Stomach (tissue), 19 donors: ENCODE results near the gene ZNF576. TPM values are rescaled to one million over a fixed set of nuclear protein-coding genes. Genes with fewer than 3 reads are reported as not detected.
"Not testable (repeated sequence)": the region's sequence is repeated elsewhere in the genome, so short reads cannot be mapped to it uniquely, and the experiment has no call there.

Experiments used
- DNase-seq, 2 donors: peaks; one replicate each; pipeline versions ENCODE4 v3.0.0 to v3.0.0-alpha.2; 2013 to 2019
- H3K27ac ChIP-seq, 5 donors: fragments of 200-600 bp in 4 of 5; sonication (generic) in 4 of 5; one replicate each; pipeline ENCODE4 v1.5.1; 2013 to 2019; ENCODE audit warnings: mild to moderate bottlenecking in 1 of 5, moderate library complexity in 1 of 5
- H3K27me3 ChIP-seq, 3 donors: fragments of 200-600 bp; sonication (generic); one replicate each; pipeline ENCODE4 v1.5.1; 2017 to 2019; ENCODE audit warnings: mixed run types in 1 of 3
- H3K36me3 ChIP-seq, 4 donors: fragments of 200-600 bp; sonication (generic); 1 replicate in 3 of 4; 2 replicates in 1 of 4; pipeline ENCODE4 v1.5.1; 2016 to 2019
- H3K4me1 ChIP-seq, 4 donors: fragments of 200-600 bp; sonication (generic); one replicate each; pipeline ENCODE4 v1.5.1; 2016 to 2019
- H3K4me3 ChIP-seq, 4 donors: fragments of 200-600 bp; sonication (generic) in 3 of 4; one replicate each; pipeline ENCODE4 v1.5.1; 2016 to 2019; ENCODE audit warnings: mild to moderate bottlenecking in 1 of 4
- H3K9me3 ChIP-seq, 4 donors: fragments of 200-600 bp; sonication (generic); one replicate each; pipeline ENCODE4 v1.5.1; 2016 to 2019
- CTCF ChIP-seq, 7 experiments: fragments of 450-650 bp in 4 of 7; fragments of 200-600 bp in 3 of 7; sonication (generic) in 3 of 7; IDR thresholded peaks; one replicate each; pipeline ENCODE4 v1.5.1; 2016 to 2019; ENCODE audit warnings: antibody characterized with exemption in 7 of 7, control low read depth in 2 of 7, mild to moderate bottlenecking in 1 of 7
- EP300 ChIP-seq: sonication (generic); formaldehyde crosslinking; IDR thresholded peaks from one replicate; pipeline ENCODE4 v1.6.1; 2017; ENCODE audit warnings: antibody characterized with exemption
- POLR2A ChIP-seq, 4 donors: fragments of 450-650 bp; IDR thresholded peaks; one replicate each; pipeline ENCODE4 v1.6.1; 2016; ENCODE audit warnings: antibody characterized with exemption in 4 of 4, control low read depth in 2 of 4, mild to moderate bottlenecking in 1 of 4, moderate library complexity in 1 of 4
- POLR2AphosphoS5 ChIP-seq, 3 donors: sonication (generic); formaldehyde crosslinking; IDR thresholded peaks; one replicate each; pipeline ENCODE4 v1.6.1; 2016; ENCODE audit warnings: antibody characterized with exemption in 3 of 3
- WGBS, 5 donors: extraction: QIAGEN DNeasy Blood & Tissue Kit in 3 of 5; methylation state at CpG; one replicate each; pipeline versions ENCODE4 v1.1.5 to v1.1.7; 2013 to 2018; 5-methylcytosine and 5-hydroxymethylcytosine counted together
- intact Hi-C: fragments of 100-400 bp; cut with DNase I; formaldehyde crosslinking; loops from one replicate; pipeline ENCODE4 v1.15.1; 2023; ENCODE audit warnings: low total_unique reads
- long read RNA-seq, 10 donors: transcript quantifications; one replicate each; lab custom pipeline, GENCODE V29; 2026
- polyA plus RNA-seq, 3 donors: library from polyadenylated mRNA; stranded (reverse); fragments of 200-250 nt; gene quantifications; one replicate each; pipeline ENCODE4 v1.2.3, GENCODE V29; 2013
- total RNA-seq, 5 donors: library from RNA; depleted of rRNA; stranded (reverse); fragments of >200 nt; gene quantifications; one replicate each; pipeline versions ENCODE4 v1.1.0 to v1.2.3, GENCODE V29; 2014 to 2016
- donor health status: healthy with polysubstance abuse.
- donor health status: Bipolar disorder and iron deficiency.
- donor health status: healthy.

Gene ZNF576
- total RNA-seq (10 to 100 TPM in 3 of 5 donors, 1 to 10 TPM in 1, not detected in 1; 4.2 to 21.6 (median 15.9) TPM), polyA plus RNA-seq (10 to 100 TPM; 13.7 to 18.2 (median 14.9) TPM)
- long read RNA-seq, donor 1, partial matches to known transcripts = 0 of 1 reads
- long read RNA-seq, donor 1, other reads (novel, unspliced or antisense) = 0 of 1 reads
- long read RNA-seq, donor 2, partial matches to known transcripts = 5 of 6 reads
- long read RNA-seq, donor 2, other reads (novel, unspliced or antisense) = 0 of 6 reads
- long read RNA-seq, donor 3, partial matches to known transcripts = 0 of 3 reads
- long read RNA-seq, donor 3, other reads (novel, unspliced or antisense) = 0 of 3 reads
- long read RNA-seq, donor 4 = 0 reads
- long read RNA-seq, donor 5, transcript ZNF576-201 (3 exons, 2,566 nt) = major isoform, 5 of 9 reads
- long read RNA-seq, donor 5, partial matches to known transcripts = 0 of 9 reads
- long read RNA-seq, donor 5, other reads (novel, unspliced or antisense) = 0 of 9 reads
- long read RNA-seq, donor 6, transcript ZNF576-201 (3 exons, 2,566 nt) = major isoform, 5 of 6 reads
- long read RNA-seq, donor 6, partial matches to known transcripts = 0 of 6 reads
- long read RNA-seq, donor 6, other reads (novel, unspliced or antisense) = 0 of 6 reads
- long read RNA-seq, donor 7, partial matches to known transcripts = 0 of 5 reads
- long read RNA-seq, donor 7, other reads (novel, unspliced or antisense) = 0 of 5 reads
- long read RNA-seq, donor 8, transcript ZNF576-201 (3 exons, 2,566 nt) = major isoform, 7 of 7 reads
- long read RNA-seq, donor 8, partial matches to known transcripts = 0 of 7 reads
- long read RNA-seq, donor 8, other reads (novel, unspliced or antisense) = 0 of 7 reads
- long read RNA-seq, donor 9, partial matches to known transcripts = 0 of 5 reads
- long read RNA-seq, donor 9, other reads (novel, unspliced or antisense) = 0 of 5 reads
- long read RNA-seq, donor 10, partial matches to known transcripts = 0 of 2 reads
- long read RNA-seq, donor 10, other reads (novel, unspliced or antisense) = 0 of 2 reads

- peak; percentile 100 for DNase-seq
- intact Hi-C loops = no loop called here
- H3K27me3 ChIP-seq = no peaks in the 10 kb centered on the region
- TF ChIP-seq CTCF (IDR thresholded peaks at IDR 0.05) (no peak), POLR2AphosphoS5 (IDR thresholded peaks at IDR 0.05) (peak; percentile 80 to 95 (median 93)), POLR2A (IDR thresholded peaks at IDR 0.05) (peak in 2 of 4 donors; percentile 90 to 94), EP300 (no peak)
- H3K27ac ChIP-seq = peak within 1 kb of the TSS; percentile 90 to 96 (median 96)
- WGBS, 5 donors = 0 to 1% (median 0%) methylated on average over 41 to 60 of the region's 60 CpGs
- peak within 1 kb of the TSS; percentile 62 to 74 (median 67) for H3K4me3 ChIP-seq
- H3K36me3 ChIP-seq = peaks cover 33 to 61% (median 57%) of the 10 kb centered on the region in 4 donors
- H3K9me3 ChIP-seq = no peaks in the 10 kb centered on the region
- peaks cover 34 to 63% (median 54%) of the 10 kb centered on the region in 4 donors for H3K4me1 ChIP-seq
Observed at GRCh38 chr19:43595999-43596841, at the start of gene ZNF576, which contains the start of gene IRGQ. Gene ZNF576, plus strand, starts transcription at chr19:43596595. Its CDS starts 514 bp downstream, at chr19:43597109. Gene IRGQ, minus strand, starts transcription at chr19:43596134. Its CDS starts 796 bp downstream, at chr19:43595338.

DNA sequence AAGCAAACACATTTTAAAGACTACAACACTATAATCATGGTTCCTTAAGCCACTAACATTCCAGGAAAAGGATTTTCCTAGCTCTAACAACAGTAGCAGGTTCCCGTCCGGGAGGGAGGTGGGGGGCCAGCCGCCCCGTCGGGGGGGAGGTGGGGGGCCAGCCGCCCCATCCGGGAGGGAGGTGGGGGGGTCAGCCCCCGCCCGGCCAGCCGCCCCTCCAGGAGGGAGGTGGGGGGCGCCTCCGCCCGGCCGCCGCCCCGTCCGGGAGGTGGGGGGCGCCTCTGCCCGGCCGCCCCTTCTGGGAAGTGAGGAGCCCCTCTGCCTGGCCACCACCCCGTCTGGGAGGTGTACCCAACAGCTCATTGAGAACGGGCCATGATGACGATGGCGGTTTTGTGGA is 48.5 kb upstream of the ZNF576 start:
- H3K9me3 ChIP-seq, H3K4me3 ChIP-seq, DNase-seq, H3K4me1 ChIP-seq, H3K27me3 ChIP-seq, H3K27ac ChIP-seq, intact Hi-C loops: not testable (repeated sequence)
- WGBS, 5 donors = 75 to 95% (median 84%) methylated on average over 7 to 19 of the region's 24 CpGs; no CpG with 5 or more reads in 1 of the 5 donors
- peaks cover 53 to 92% (median 81%) of the 10 kb centered on the region in 4 donors for H3K36me3 ChIP-seq

DNA sequence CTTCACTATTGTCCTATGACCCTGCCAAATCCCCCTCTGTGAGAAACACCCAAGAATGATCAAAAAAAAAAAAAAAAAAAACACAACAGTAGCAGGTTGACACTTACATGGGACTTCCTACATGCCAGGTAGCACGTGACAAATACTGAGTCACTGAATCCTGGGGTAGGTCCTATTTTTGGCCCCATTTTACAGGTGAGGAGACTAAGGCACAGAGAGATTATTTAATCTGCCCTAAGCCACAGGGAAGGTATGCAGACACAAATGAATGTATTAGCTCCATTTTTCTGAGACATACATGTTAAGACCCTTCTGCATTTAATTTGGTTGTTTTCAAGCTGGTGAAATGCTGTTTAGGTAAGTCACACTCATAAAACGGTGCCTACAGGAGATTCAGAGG is 47.7 kb upstream of the ZNF576 start:
- H3K27ac ChIP-seq = no peak overlapping the region
- no peak for DNase-seq
- no peaks in the 10 kb centered on the region for H3K27me3 ChIP-seq
- TF ChIP-seq POLR2A (IDR thresholded peaks at IDR 0.05) = no peak
- TF ChIP-seq CTCF (IDR thresholded peaks at IDR 0.05) = no peak
- no peak for TF ChIP-seq EP300
- TF ChIP-seq POLR2AphosphoS5 (IDR thresholded peaks at IDR 0.05) = no peak
- H3K9me3 ChIP-seq = no peaks in the 10 kb centered on the region
- no peaks in the 10 kb centered on the region for H3K4me1 ChIP-seq
- no peak overlapping the region for H3K4me3 ChIP-seq
- WGBS, 5 donors = 84 to 94% (median 87%) methylated on average over 2 of the region's 2 CpGs
- intact Hi-C loops = no loop called here
- peaks cover 50 to 92% (median 81%) of the 10 kb centered on the region in 4 donors for H3K36me3 ChIP-seq

GRCh38 chr19:43551399-43552197 is 44.8 kb upstream of the ZNF576 start:
- Histone ChIP-seq H3K27ac (no peak overlapping the region), H3K4me3 (no peak overlapping the region), H3K4me1 (no peaks in the 10 kb centered on the region), H3K27me3 (no peaks in the 10 kb centered on the region), H3K36me3 (peaks cover 35 to 90% (median 79%) of the 10 kb centered on the region in 4 donors), H3K9me3 (no peaks in the 10 kb centered on the region)
- TF ChIP-seq POLR2A (IDR thresholded peaks at IDR 0.05) (no peak), EP300 (no peak), POLR2AphosphoS5 (IDR thresholded peaks at IDR 0.05) (no peak), CTCF (IDR thresholded peaks at IDR 0.05) (no peak)
- intact Hi-C loops = loop anchor here (10.0 kb wide), 1 partner anchor 103 kb away; no protein-coding TSS in a partner anchor
- DNase-seq = no peak
- WGBS, 5 donors = 90 to 95% (median 91%) methylated on average over 21 to 23 of the region's 23 CpGs
